HG03442 (cell line): ENCODE results near the gene TOMM20L.
"Not testable (repeated sequence)": the region's sequence is repeated elsewhere in the genome, so short reads cannot be mapped to it uniquely, and the experiment has no call there.

Source experiments
- ATAC-seq: cut with Tn5 transposase; IDR thresholded peaks from one replicate; pipeline ENCODE4 v1.9.1; 2021; ENCODE audit warnings: mild to moderate bottlenecking, moderate library complexity; ENCODE audit not compliant: unreplicated experiment

Gene TOMM20L

GRCh38 chr14:58395812-58396788, at the start of gene TOMM20L:
TSS of gene TOMM20L (plus strand) at chr14:58395930. CDS start at chr14:58395958, 28 bp downstream.
- peak; percentile 95 for ATAC-seq

GRCh38 chr14:58353516-58354299, 42.0 kb upstream of the TOMM20L start:
- ATAC-seq: no peak

GRCh38 chr14:58354808-58355207, 40.9 kb upstream of the TOMM20L start:
- no peak for ATAC-seq

GRCh38 chr14:58356268-58356667, 39.5 kb upstream of the TOMM20L start:
- no peak for ATAC-seq

GRCh38 chr14:58362272-58362671, 33.5 kb upstream of the TOMM20L start:
- not testable (repeated sequence) for ATAC-seq

- ATAC-seq: no peak
Measured at GRCh38 chr14:58362798-58363412, 32.8 kb upstream of the TOMM20L start.

GRCh38 chr14:58364316-58364715, 31.4 kb upstream of the TOMM20L start:
- ATAC-seq: no peak

GRCh38 chr14:58367296-58367695, 28.4 kb upstream of the TOMM20L start:
- ATAC-seq: no peak

- ATAC-seq: no peak
Measured at GRCh38 chr14:58368956-58369355, 26.8 kb upstream of the TOMM20L start.

GRCh38 chr14:58376791-58377190, 18.9 kb upstream of the TOMM20L start:
- ATAC-seq: no peak

GRCh38 chr14:58390830-58391229, 4.9 kb upstream of the TOMM20L start:
- ATAC-seq: no peak

GRCh38 chr14:58395562-58395811, 243 bp upstream of the TOMM20L start:
- no peak for ATAC-seq

- ATAC-seq: no peak
Measured at GRCh38 chr14:58397156-58397555, 1.4 kb downstream of the TOMM20L start.

GRCh38 chr14:58398495-58398894, 2.8 kb downstream of the TOMM20L start:
- no peak for ATAC-seq

GRCh38 chr14:58398895-58399294, 3.2 kb downstream of the TOMM20L start:
- no peak for ATAC-seq

- ATAC-seq: no peak
Measured at GRCh38 chr14:58401587-58401986, 5.9 kb downstream of the TOMM20L start.

- ATAC-seq: no peak
Measured at GRCh38 chr14:58408681-58409215, 13.0 kb downstream of the TOMM20L start.

- no peak for ATAC-seq
Measured at GRCh38 chr14:58414845-58415244, 19.1 kb downstream of the TOMM20L start.

- ATAC-seq: no peak
Measured at GRCh38 chr14:58415636-58416547, 20.2 kb downstream of the TOMM20L start.

GRCh38 chr14:58416934-58417333, 21.2 kb downstream of the TOMM20L start:
- ATAC-seq: not testable (repeated sequence)
